Breast epithelium (tissue), 4 donors: ENCODE results near the gene PIGX. TPM values are rescaled to one million over a fixed set of nuclear protein-coding genes. Genes with fewer than 3 reads are reported as not detected.

Experiments
- DNase-seq, 2 donors: peaks; one replicate each; pipeline ENCODE4 v3.0.0-alpha.2; 2019; ENCODE audit warnings: low spot score in 2 of 2
- H3K27ac ChIP-seq, 2 donors: fragments of 200-600 bp; sonication (generic) in 1 of 2; one replicate each; pipeline ENCODE4 v1.5.1; 2016 to 2019; ENCODE audit warnings: mild to moderate bottlenecking in 1 of 2
- H3K27me3 ChIP-seq, 2 donors: fragments of 200-600 bp; sonication (generic) in 1 of 2; one replicate each; pipeline versions ENCODE4 v1.5.1 to v1.6.0; 2017 to 2019; ENCODE audit warnings: control low read depth in 1 of 2, mild to moderate bottlenecking in 1 of 2
- H3K36me3 ChIP-seq: fragments of 200-600 bp; one replicate; pipeline ENCODE4 v1.5.1; 2019
- H3K4me1 ChIP-seq, 2 donors: fragments of 200-600 bp; sonication (generic); one replicate each; pipeline ENCODE4 v1.5.1; 2016 to 2019; ENCODE audit warnings: control low read depth in 1 of 2
- H3K4me3 ChIP-seq, 3 donors: fragments of 200-600 bp; sonication (generic); 1 replicate in 2 of 3; 2 replicates in 1 of 3; pipeline ENCODE4 v1.5.1; 2016 to 2019; ENCODE audit warnings: mild to moderate bottlenecking in 3 of 3, moderate library complexity in 2 of 3
- H3K9me3 ChIP-seq, 2 donors: fragments of 200-600 bp; sonication (generic) in 1 of 2; one replicate each; pipeline ENCODE4 v1.5.1; 2016 to 2019; ENCODE audit warnings: control low read depth in 1 of 2
- POLR2A ChIP-seq: fragments of 450-650 bp; IDR thresholded peaks from one replicate; pipeline ENCODE4 v1.6.1; 2016; ENCODE audit warnings: antibody characterized with exemption, mild to moderate bottlenecking, moderate library complexity
- POLR2AphosphoS5 ChIP-seq, 3 donors: sonication (generic); formaldehyde crosslinking; IDR thresholded peaks; one replicate each; pipeline ENCODE4 v1.6.1; 2017; ENCODE audit warnings: antibody characterized with exemption in 3 of 3
- intact Hi-C: fragments of 100-400 bp; cut with DNase I; formaldehyde crosslinking; loops from one replicate; pipeline ENCODE4 v1.15.1; 2023; ENCODE audit warnings: low total_unique reads
- total RNA-seq, 3 donors: library from RNA; depleted of rRNA; stranded (reverse); fragments of >200 nt; gene quantifications; one replicate each; pipeline ENCODE4 v1.1.0, GENCODE V29; 2016
- TF ChIP-seq, protein P1 (sequence below), 3 donors: fragments of 450-650 bp; IDR thresholded peaks; one replicate each; pipeline ENCODE4 v1.5.1; 2016 to 2017; ENCODE audit warnings: antibody characterized with exemption in 3 of 3, mild to moderate bottlenecking in 3 of 3, moderate library complexity in 3 of 3

PIGX gene
- total RNA-seq = 10 to 100 TPM; 22.5 to 34.4 (median 28.2) TPM

- TF ChIP-seq, protein P1, sequence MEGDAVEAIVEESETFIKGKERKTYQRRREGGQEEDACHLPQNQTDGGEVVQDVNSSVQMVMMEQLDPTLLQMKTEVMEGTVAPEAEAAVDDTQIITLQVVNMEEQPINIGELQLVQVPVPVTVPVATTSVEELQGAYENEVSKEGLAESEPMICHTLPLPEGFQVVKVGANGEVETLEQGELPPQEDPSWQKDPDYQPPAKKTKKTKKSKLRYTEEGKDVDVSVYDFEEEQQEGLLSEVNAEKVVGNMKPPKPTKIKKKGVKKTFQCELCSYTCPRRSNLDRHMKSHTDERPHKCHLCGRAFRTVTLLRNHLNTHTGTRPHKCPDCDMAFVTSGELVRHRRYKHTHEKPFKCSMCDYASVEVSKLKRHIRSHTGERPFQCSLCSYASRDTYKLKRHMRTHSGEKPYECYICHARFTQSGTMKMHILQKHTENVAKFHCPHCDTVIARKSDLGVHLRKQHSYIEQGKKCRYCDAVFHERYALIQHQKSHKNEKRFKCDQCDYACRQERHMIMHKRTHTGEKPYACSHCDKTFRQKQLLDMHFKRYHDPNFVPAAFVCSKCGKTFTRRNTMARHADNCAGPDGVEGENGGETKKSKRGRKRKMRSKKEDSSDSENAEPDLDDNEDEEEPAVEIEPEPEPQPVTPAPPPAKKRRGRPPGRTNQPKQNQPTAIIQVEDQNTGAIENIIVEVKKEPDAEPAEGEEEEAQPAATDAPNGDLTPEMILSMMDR (IDR thresholded peaks at IDR 0.05) = peak in 2 of 3 donors; percentile 15 to 39
- TF ChIP-seq POLR2AphosphoS5 (IDR thresholded peaks at IDR 0.05) = no peak
- peak; percentile 11 for TF ChIP-seq POLR2A
- peak within 1 kb of the TSS; percentile 79 to 87 (median 80) for H3K4me3 ChIP-seq
- H3K27ac ChIP-seq = peak within 1 kb of the TSS; percentile 85 to 91
- H3K27me3 ChIP-seq = no peaks in the 10 kb centered on the region
- H3K4me1 ChIP-seq = peaks cover 0 to 8% of the 10 kb centered on the region in 2 donors
- intact Hi-C loops = no loop called here
- no peaks in the 10 kb centered on the region for H3K9me3 ChIP-seq
- peak; percentile 67 to 70 for DNase-seq
- no peaks in the 10 kb centered on the region for H3K36me3 ChIP-seq
Observed at GRCh38 chr3:196711838-196712513, at the start of gene PIGX, which contains the start of gene CEP19. Gene PIGX, plus strand, starts transcription at chr3:196712377. Gene CEP19, minus strand, starts transcription at chr3:196712250. Its CDS starts 3,593 bp downstream, at chr3:196708657.

DNA sequence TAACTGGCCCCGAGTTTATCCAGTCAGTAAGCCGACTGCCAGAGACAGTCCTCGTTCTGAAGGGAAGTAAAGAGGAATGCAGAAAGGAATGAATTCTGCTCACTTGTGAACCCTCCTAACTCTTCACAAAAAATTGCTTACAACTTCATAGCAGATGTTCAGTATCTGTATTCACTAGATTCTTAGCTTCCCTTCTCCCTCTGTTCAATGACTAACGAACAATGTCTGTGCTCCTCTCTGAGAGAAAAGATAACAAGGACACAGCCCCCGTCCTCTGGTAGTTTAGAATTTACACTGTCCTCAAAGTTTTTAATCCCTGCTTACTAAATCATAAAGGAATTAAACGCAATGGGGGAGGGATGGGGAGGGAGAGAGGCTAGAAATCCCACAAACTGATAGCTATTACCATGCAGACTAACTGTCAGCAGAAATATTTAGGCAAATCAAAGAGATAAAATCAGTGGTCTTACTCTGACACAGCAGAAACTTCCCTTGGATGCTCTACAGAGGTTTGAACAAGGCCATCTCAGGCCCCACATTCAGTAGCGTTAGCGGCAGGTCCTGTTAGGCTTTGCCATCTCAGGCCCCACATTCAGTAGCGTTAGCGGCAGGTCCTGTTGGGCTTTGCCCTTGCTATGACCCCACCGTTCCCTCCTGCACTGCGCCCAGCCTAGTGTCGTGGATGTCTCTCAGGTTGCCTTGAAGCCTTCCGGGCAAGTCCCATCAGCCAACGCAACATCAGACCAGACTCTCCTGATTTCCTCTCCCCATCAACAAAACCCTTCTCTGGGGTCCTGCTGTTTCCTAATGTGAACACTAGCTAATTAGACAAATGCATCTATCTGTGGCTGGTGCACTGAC is 49.2 kb upstream of the PIGX start:
- Histone ChIP-seq H3K36me3 (no peaks in the 10 kb centered on the region), H3K4me3 (no peak overlapping the region), H3K27ac (no peak overlapping the region), H3K27me3 (no peaks in the 10 kb centered on the region), H3K9me3 (no peaks in the 10 kb centered on the region), H3K4me1 (no peaks in the 10 kb centered on the region)
- intact Hi-C loops = no loop called here
- DNase-seq = peak in 1 of 2 donors; percentile 27
- TF ChIP-seq, protein P1 (IDR thresholded peaks at IDR 0.05) = no peak
- TF ChIP-seq POLR2AphosphoS5 (IDR thresholded peaks at IDR 0.05) (no peak), POLR2A (no peak)

- peak overlapping the region; percentile 48 to 68 for H3K27ac ChIP-seq
- no peaks in the 10 kb centered on the region for H3K4me1 ChIP-seq
- intact Hi-C loops = no loop called here
- no peaks in the 10 kb centered on the region for H3K36me3 ChIP-seq
- no peaks in the 10 kb centered on the region for H3K27me3 ChIP-seq
- DNase-seq = peak; percentile 49 to 69
- TF ChIP-seq POLR2AphosphoS5 (IDR thresholded peaks at IDR 0.05) = no peak
- TF ChIP-seq POLR2A = no peak
- TF ChIP-seq, protein P1 (IDR thresholded peaks at IDR 0.05) = no peak
- H3K9me3 ChIP-seq = no peaks in the 10 kb centered on the region
- H3K4me3 ChIP-seq = no peak overlapping the region
Observed at GRCh38 chr3:196666001-196666867, 45.9 kb upstream of the PIGX start.

DNA sequence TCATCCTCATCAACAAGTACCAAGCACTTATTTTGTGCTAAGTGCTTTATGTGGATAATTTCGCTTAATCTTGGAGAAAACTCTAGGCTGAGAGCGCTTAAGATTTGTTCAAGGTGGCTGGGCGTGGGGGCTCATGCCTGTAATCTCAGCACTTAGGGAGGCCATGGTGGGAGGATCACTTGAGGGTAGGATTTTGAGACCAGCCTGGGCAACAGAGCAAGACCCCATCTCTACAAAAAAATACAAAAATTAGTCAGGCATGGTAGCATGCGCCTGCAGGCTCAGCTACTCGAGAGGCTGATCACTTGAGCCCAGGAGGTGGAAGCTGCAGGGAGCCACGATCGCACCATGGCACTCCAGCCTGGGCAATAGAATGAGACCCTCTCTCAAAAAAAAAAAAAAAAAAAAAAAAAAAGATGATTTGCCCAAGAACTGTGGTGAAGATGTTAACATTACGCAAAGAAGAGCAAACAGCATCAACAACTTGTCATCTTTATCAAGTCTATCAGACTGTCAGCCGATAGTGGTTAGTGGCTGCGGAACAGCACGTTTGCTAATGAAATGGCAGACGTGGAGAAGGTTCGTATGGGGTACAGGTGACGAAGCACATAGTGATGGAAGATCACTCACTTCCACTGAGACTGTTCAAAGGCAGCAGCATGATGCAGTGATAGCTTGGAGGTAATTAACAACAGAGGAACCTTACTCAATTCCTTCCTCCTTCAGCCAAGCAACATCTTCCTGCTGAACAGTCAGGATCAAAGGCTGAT is 44.9 kb upstream of the PIGX start:
- no peaks in the 10 kb centered on the region for H3K9me3 ChIP-seq
- peak in 1 of 2 donors; percentile 19 for DNase-seq
- intact Hi-C loops = no loop called here
- H3K27ac ChIP-seq = no peak overlapping the region
- TF ChIP-seq, protein P1 (IDR thresholded peaks at IDR 0.05) = no peak
- TF ChIP-seq POLR2AphosphoS5 (IDR thresholded peaks at IDR 0.05) (no peak), POLR2A (no peak)
- H3K27me3 ChIP-seq = no peaks in the 10 kb centered on the region
- H3K4me1 ChIP-seq = no peaks in the 10 kb centered on the region
- no peaks in the 10 kb centered on the region for H3K36me3 ChIP-seq
- H3K4me3 ChIP-seq = no peak overlapping the region
